Measurements from ENCODE around the gene TPP1.

TPP1 gene

GRCh38 chr11:6569706-6570105 is 49.5 kb downstream of the TPP1 start:
- DNase-seq (ENCODE audit: low read depth), result no peak
- H3K4me3 ChIP-seq (replicated peaks; ENCODE audit: low read depth, low read length), result no peak overlapping the region
- TF ChIP-seq CTCF (IDR thresholded peaks at IDR 0.05; ENCODE audit: low read length, missing control alignments), result no peak

- no peak for TF ChIP-seq CTCF (IDR thresholded peaks at IDR 0.05; ENCODE audit: low read length, missing control alignments)
Observed at GRCh38 chr11:6568191-6568918, 50.9 kb downstream of the TPP1 start.

GRCh38 chr11:6567371-6567745 is 51.9 kb downstream of the TPP1 start:
- no peak for TF ChIP-seq CTCF (IDR thresholded peaks at IDR 0.05; ENCODE audit: low read length, missing control alignments)

More at GRCh38 chr11:6568191-6568918, 50.9 kb downstream of the TPP1 start:
- no peak overlapping the region for H3K4me3 ChIP-seq (replicated peaks; ENCODE audit: low read depth, low read length)
- peak; percentile 89 for DNase-seq (ENCODE audit: low read depth)

GRCh38 chr11:6566704-6567370 is 52.4 kb downstream of the TPP1 start:
- no peak for TF ChIP-seq CTCF (IDR thresholded peaks at IDR 0.05; ENCODE audit: low read length, missing control alignments)
- no peak for DNase-seq (ENCODE audit: low read depth)
- no peak overlapping the region for H3K4me3 ChIP-seq (replicated peaks; ENCODE audit: low read depth, low read length)

More at GRCh38 chr11:6567371-6567745, 51.9 kb downstream of the TPP1 start:
- H3K4me3 ChIP-seq (replicated peaks; ENCODE audit: low read depth, low read length), result no peak overlapping the region
- DNase-seq (ENCODE audit: low read depth), result no peak

GRCh38 chr11:6565988-6566703 is 53.1 kb downstream of the TPP1 start:
- TF ChIP-seq CTCF (IDR thresholded peaks at IDR 0.05; ENCODE audit: low read length, missing control alignments), result no peak
- no peak for DNase-seq (ENCODE audit: low read depth)

GRCh38 chr11:6565325-6565724 is 53.9 kb downstream of the TPP1 start:
- no peak for TF ChIP-seq CTCF (IDR thresholded peaks at IDR 0.05; ENCODE audit: low read length, missing control alignments)
- no peak overlapping the region for H3K4me3 ChIP-seq (replicated peaks; ENCODE audit: low read depth, low read length)
- DNase-seq (ENCODE audit: low read depth), result no peak

More at GRCh38 chr11:6565988-6566703, 53.1 kb downstream of the TPP1 start:
- H3K4me3 ChIP-seq (replicated peaks; ENCODE audit: low read depth, low read length), result no peak overlapping the region

Measured in fibroblast of pulmonary artery (primary cell).